ENCODE measurements around the gene TDRD1.

DNA sequence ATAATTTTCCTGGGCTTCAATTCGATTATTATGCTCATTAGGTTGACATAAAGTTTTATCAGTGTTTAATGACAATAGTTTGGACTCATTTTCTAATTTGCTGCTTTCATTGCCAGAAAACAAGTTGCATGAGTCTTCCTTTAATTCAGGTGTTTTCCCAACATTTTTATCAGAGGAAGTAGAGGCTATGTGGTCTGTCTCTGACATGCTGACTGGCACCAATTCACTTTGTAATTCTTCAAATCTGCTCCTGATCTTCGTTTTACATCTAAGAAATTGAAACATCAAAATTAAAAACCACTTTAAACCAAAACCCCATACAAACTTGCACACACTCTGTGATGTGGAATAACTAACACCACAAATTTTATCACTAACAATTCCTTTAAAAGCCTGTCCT is 16.1 kb upstream of the TDRD1 start:
- TF ChIP-seq, protein P1, sequence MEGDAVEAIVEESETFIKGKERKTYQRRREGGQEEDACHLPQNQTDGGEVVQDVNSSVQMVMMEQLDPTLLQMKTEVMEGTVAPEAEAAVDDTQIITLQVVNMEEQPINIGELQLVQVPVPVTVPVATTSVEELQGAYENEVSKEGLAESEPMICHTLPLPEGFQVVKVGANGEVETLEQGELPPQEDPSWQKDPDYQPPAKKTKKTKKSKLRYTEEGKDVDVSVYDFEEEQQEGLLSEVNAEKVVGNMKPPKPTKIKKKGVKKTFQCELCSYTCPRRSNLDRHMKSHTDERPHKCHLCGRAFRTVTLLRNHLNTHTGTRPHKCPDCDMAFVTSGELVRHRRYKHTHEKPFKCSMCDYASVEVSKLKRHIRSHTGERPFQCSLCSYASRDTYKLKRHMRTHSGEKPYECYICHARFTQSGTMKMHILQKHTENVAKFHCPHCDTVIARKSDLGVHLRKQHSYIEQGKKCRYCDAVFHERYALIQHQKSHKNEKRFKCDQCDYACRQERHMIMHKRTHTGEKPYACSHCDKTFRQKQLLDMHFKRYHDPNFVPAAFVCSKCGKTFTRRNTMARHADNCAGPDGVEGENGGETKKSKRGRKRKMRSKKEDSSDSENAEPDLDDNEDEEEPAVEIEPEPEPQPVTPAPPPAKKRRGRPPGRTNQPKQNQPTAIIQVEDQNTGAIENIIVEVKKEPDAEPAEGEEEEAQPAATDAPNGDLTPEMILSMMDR (IDR thresholded peaks at IDR 0.05): no peak
- TF ChIP-seq EZH2 (IDR thresholded peaks at IDR 0.05) (no peak), EZH2phosphoT487 (IDR thresholded peaks at IDR 0.05) (no peak)
